SK-N-SH (cell line): ENCODE measurements around the gene RFX2. TPM values are rescaled to one million over a fixed set of nuclear protein-coding genes. Genes with fewer than 3 reads are reported as not detected.

Experiments
- CTCF ChIA-PET: fragments of 300-600, 350-600 bp; formaldehyde crosslinking; extraction: SDS; loops from one replicate; lab custom pipeline; 2021; lab: Yijun Ruan, JAX
- POLR2A ChIA-PET: fragments of 350-600 bp; sonication (Branson Sonifier 250); formaldehyde crosslinking; extraction: SDS; loops from one replicate; lab custom pipeline; 2020; ENCODE audit warnings: antibody characterized with exemption, inconsistent platforms; lab: Yijun Ruan, JAX
- DNase-seq: peaks from one replicate; pipeline ENCODE4 v3.0.0; 2012
- H2AFZ ChIP-seq: fragments of 200-600 bp; sonication (generic); 2 replicates; pipeline ENCODE4 v1.8.1; 2016; ENCODE audit warnings: antibody characterized with exemption, mild to moderate bottlenecking, low read depth
- H3F3A ChIP-seq: fragments of 200-600 bp; sonication (generic); replicated peaks from 2 replicates; pipeline ENCODE3; 2016; ENCODE audit warnings: antibody characterized with exemption, mild to moderate bottlenecking; ENCODE audit not compliant: insufficient read depth
- H3K27ac ChIP-seq, 2 experiments: fragments of 200-500 bp in 1 of 2; fragments of 200-600 bp in 1 of 2; sonication (Bioruptor generic) in 1 of 2; sonication (generic), shearing (Covaris generic) in 1 of 2; 2 replicates each; pipeline versions ENCODE4 v1.5.1 to v1.6.1; 2014 to 2016; ENCODE audit warnings: low read depth in 2 of 2, inconsistent platforms in 1 of 2, low read length in 1 of 2, mild to moderate bottlenecking in 1 of 2, mixed read lengths in 1 of 2
- H3K27me3 ChIP-seq: fragments of 200-600 bp; sonication (generic), shearing (Covaris generic); 2 replicates; pipeline ENCODE4 v1.6.1; 2016; ENCODE audit warnings: mixed run types; ENCODE audit not compliant: insufficient read depth
- H3K36me3 ChIP-seq, 2 experiments: fragments of 200-500 bp in 1 of 2; fragments of 200-600 bp in 1 of 2; sonication (Bioruptor generic) in 1 of 2; sonication (generic) in 1 of 2; replicated peaks in 1 of 2; 2 replicates each; pipeline versions ENCODE3 to v1.5.1; 2014 to 2016; ENCODE audit warnings: low read length in 1 of 2, mild to moderate bottlenecking in 1 of 2; ENCODE audit not compliant: insufficient read depth in 2 of 2, control insufficient read depth in 1 of 2
- H3K4me1 ChIP-seq, 2 experiments: fragments of 200-500 bp in 1 of 2; fragments of 200-600 bp in 1 of 2; sonication (Bioruptor generic) in 1 of 2; sonication (generic), shearing (Covaris generic) in 1 of 2; 2 replicates each; pipeline versions ENCODE4 v1.5.1 to v1.6.1; 2014 to 2016; ENCODE audit warnings: low read depth in 1 of 2, low read length in 1 of 2, mixed run types in 1 of 2; ENCODE audit not compliant: insufficient read depth in 2 of 2, control insufficient read depth in 1 of 2
- H3K4me2 ChIP-seq: fragments of 200-600 bp; sonication (generic), shearing (Covaris generic); 2 replicates; pipeline ENCODE4 v1.6.1; 2017; ENCODE audit warnings: mixed run types
- H3K4me3 ChIP-seq, 2 experiments: fragments of 200-500 bp in 1 of 2; fragments of 200-600 bp in 1 of 2; sonication (Bioruptor generic) in 1 of 2; sonication (generic), shearing (Covaris generic) in 1 of 2; 2 replicates each; pipeline versions ENCODE4 v1.5.1 to v1.8.1; 2014 to 2016; ENCODE audit warnings: low read depth in 2 of 2, inconsistent platforms in 1 of 2, low read length in 1 of 2, mild to moderate bottlenecking in 1 of 2, mixed read lengths in 1 of 2, moderate library complexity in 1 of 2
- H3K79me2 ChIP-seq: fragments of 200-600 bp; sonication (generic); 2 replicates; pipeline ENCODE4 v1.8.1; 2017; ENCODE audit warnings: mild to moderate bottlenecking; ENCODE audit not compliant: insufficient read depth
- H3K9ac ChIP-seq: fragments of 200-600 bp; sonication (generic); 2 replicates; pipeline ENCODE4 v1.6.1; 2017; ENCODE audit warnings: mixed run types
- H3K9me2 ChIP-seq: fragments of 200-600 bp; sonication (generic); 2 replicates; pipeline ENCODE4 v1.6.1; 2017; ENCODE audit warnings: mixed run types
- H3K9me3 ChIP-seq: fragments of 200-600 bp; sonication (generic); 2 replicates; pipeline ENCODE4 v1.6.1; 2017; ENCODE audit warnings: mixed run types, mild to moderate bottlenecking, moderate library complexity
- H4K20me1 ChIP-seq: fragments of 200-600 bp; sonication (generic); 2 replicates; pipeline ENCODE4 v1.6.1; 2017; ENCODE audit warnings: mild to moderate bottlenecking, mixed run types; ENCODE audit not compliant: insufficient read depth
- CHD2 ChIP-seq: fragments of 150-350 bp; IDR thresholded peaks from 2 replicates; pipeline ENCODE4 v1.6.1; 2018; ENCODE audit warnings: low read length; ENCODE audit not compliant: partially characterized antibody
- CTCF ChIP-seq: fragments of 200-600 bp; sonication (generic); IDR thresholded peaks from 2 replicates; pipeline ENCODE4 v1.6.1; 2017; ENCODE audit warnings: antibody characterized with exemption, mild to moderate bottlenecking, moderate library complexity
- EP300 ChIP-seq, 2 experiments: IDR thresholded peaks; 2 replicates each; pipeline versions ENCODE4 v1.4.0 to v1.6.1; 2012; ENCODE audit warnings: borderline replicate concordance in 1 of 2, low read depth in 1 of 2, low read length in 1 of 2
- EZH2phosphoT487 ChIP-seq: fragments of 200-600 bp; sonication (generic); IDR thresholded peaks from 2 replicates; pipeline ENCODE4 v1.6.1; 2017; ENCODE audit warnings: low read depth, mixed run types, mild to moderate bottlenecking, antibody characterized with exemption, moderate library complexity, borderline replicate concordance
- FOSL2 ChIP-seq: IDR thresholded peaks from 2 replicates; pipeline ENCODE4 v1.4.0; 2012; ENCODE audit warnings: low read depth, mild to moderate bottlenecking, moderate library complexity, borderline replicate concordance
- FOXJ3 ChIP-seq: sonication (generic); formaldehyde crosslinking; IDR thresholded peaks from 2 replicates; pipeline ENCODE4 v1.5.1; 2020; ENCODE audit warnings: mild to moderate bottlenecking, missing genetic modification reagents
- IRF3 ChIP-seq: fragments of 150-350 bp; IDR thresholded peaks from 2 replicates; pipeline ENCODE4 v1.6.1; 2016; ENCODE audit warnings: mild to moderate bottlenecking, low read depth, low read length
- JUND ChIP-seq: IDR thresholded peaks from 2 replicates; pipeline ENCODE4 v1.4.0; 2012
- MAX ChIP-seq: IDR thresholded peaks from 2 replicates; pipeline ENCODE4 v1.4.0; 2012; ENCODE audit warnings: low read depth
- MXI1 ChIP-seq: IDR thresholded peaks from 2 replicates; pipeline ENCODE4 v1.6.1; 2012; ENCODE audit warnings: mild to moderate bottlenecking, low read depth, low read length, improper control_type of control experiment
- NFIC ChIP-seq: IDR thresholded peaks from 2 replicates; pipeline ENCODE4 v1.4.0; 2012; ENCODE audit warnings: borderline replicate concordance
- PBX3 ChIP-seq: IDR thresholded peaks from 2 replicates; pipeline ENCODE4; 2012
- RFX5 ChIP-seq: IDR thresholded peaks from 2 replicates; pipeline ENCODE4 v1.6.1; 2012; ENCODE audit warnings: mild to moderate bottlenecking, improper control_type of control experiment, low read length
- TAF1 ChIP-seq: IDR thresholded peaks from 2 replicates; pipeline ENCODE4 v1.6.1; 2012; ENCODE audit warnings: low read depth, mild to moderate bottlenecking, low read length, moderate library complexity, borderline replicate concordance
- TCF12 ChIP-seq: IDR thresholded peaks from 2 replicates; pipeline ENCODE4 v1.4.0; 2012
- TEAD4 ChIP-seq: IDR thresholded peaks from 2 replicates; pipeline ENCODE4 v1.4.0; 2012; ENCODE audit warnings: mild to moderate bottlenecking, borderline replicate concordance; ENCODE audit not compliant: insufficient read depth
- USF1 ChIP-seq: IDR thresholded peaks from 2 replicates; pipeline ENCODE4 v1.4.0; 2012; ENCODE audit warnings: low read depth, borderline replicate concordance
- YY1 ChIP-seq: IDR thresholded peaks from 2 replicates; pipeline ENCODE4 v1.4.0; 2012; ENCODE audit warnings: low read depth, mild to moderate bottlenecking
- WGBS: methylation state at CpG from one replicate; pipeline ENCODE4 v1.1.6; 2017; ENCODE audit warnings: low lambda C conversion rate; 5-methylcytosine and 5-hydroxymethylcytosine counted together
- polyA plus RNA-seq, 3 experiments: library from polyadenylated mRNA; depleted of rRNA; stranded (reverse); fragments of >200 nt; gene quantifications; 2 replicates each; pipeline ENCODE4 v1.2.3, GENCODE V29; 2012
- TF ChIP-seq, protein P1 (sequence below): fragments of 150-350 bp; IDR thresholded peaks from 2 replicates; pipeline ENCODE4 v1.6.1; 2017; ENCODE audit warnings: antibody characterized with exemption, low read length, low read depth, borderline replicate concordance
- TF ChIP-seq, protein P2 (sequence below): IDR thresholded peaks from 2 replicates; pipeline ENCODE4 v1.4.0; 2012; ENCODE audit warnings: low read depth, borderline replicate concordance

RFX2 gene
- polyA plus RNA-seq, 1 of the 3 experiments (the other 2 are of a cell fraction): 12.6 TPM

DNA sequence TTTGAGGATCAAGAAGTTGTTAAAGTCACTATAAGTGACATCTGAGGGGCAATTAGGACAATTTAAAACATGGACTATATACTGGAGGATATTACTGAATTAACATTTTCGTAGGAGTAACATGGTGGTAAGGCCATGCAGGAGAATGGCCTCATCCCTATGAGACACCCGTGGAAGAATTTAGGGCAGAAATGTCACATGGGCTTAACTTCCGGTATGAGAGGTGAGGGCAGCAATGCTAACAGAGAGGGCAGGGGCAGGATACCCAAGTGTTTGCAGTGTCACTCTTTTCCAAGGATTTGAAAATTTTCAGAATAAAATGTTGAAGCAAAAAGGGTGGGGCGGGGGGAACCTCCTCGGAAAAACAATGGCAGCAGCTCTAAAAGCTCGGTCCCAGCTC lies 156.0 kb downstream of the RFX2 start (continued):
- no peak for TF ChIP-seq PBX3

DNA sequence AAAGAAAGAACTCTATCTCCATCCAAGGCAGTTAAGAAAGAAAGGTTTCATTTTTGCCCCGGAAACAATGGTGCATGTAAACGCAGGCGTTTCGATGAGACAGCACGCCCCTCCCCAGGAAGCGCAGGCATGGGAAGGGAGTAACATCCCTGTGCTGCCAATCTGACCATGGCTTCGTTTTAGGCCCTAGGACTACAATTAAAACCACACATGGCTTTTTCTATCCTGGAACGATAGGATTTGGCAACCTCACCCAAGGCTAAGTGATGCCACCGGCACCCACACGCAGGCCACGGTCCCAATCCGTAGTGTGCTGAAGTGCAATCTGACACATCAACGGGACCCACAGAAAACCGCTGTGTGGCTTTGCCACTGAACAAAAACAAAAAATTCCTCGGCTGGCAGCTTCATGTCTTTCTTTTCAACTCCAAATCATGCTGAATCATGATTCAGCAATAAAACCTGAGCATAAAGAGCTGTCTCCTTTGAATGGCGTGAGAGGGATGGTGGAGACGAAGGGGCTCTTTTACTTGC lies 156.6 kb downstream of the RFX2 start:
- H3K9me3 ChIP-seq: no peaks in the 10 kb centered on the region
- CTCF ChIA-PET: interaction anchor here (1.5 to 5.3 kb wide), 4 partner anchors 14 to 150 kb away, joined by 7 to 34 read pairs (median 10); no protein-coding TSS in a partner anchor
- H3K36me3 ChIP-seq: peaks cover 0 to 10% of the 10 kb centered on the region in 2 experiments
- peak overlapping the region; percentile 59 for H3K4me2 ChIP-seq
- H3K9me2 ChIP-seq: no peaks in the 10 kb centered on the region
- H3K9ac ChIP-seq: no peak overlapping the region
- no peak overlapping the region for H2AFZ ChIP-seq
- no peaks in the 10 kb centered on the region for H3K27me3 ChIP-seq
- TF ChIP-seq CHD2 (no peak), CTCF (no peak), PBX3 (no peak), EZH2phosphoT487 (no peak), MAX (no peak), JUND (no peak), IRF3 (no peak), EP300 (IDR thresholded peaks at IDR 0.05; ENCODE audit: borderline replicate concordance in 1 of 2, low read depth in 1 of 2, low read length in 1 of 2) (no peak), RFX5 (no peak), USF1 (no peak), TCF12 (no peak), TEAD4 (no peak), FOSL2 (no peak), NFIC (no peak), FOXJ3 (CRISPR knock-in tag) (no peak), MXI1 (no peak), YY1 (no peak), TAF1 (no peak)
- TF ChIP-seq, protein P1, sequence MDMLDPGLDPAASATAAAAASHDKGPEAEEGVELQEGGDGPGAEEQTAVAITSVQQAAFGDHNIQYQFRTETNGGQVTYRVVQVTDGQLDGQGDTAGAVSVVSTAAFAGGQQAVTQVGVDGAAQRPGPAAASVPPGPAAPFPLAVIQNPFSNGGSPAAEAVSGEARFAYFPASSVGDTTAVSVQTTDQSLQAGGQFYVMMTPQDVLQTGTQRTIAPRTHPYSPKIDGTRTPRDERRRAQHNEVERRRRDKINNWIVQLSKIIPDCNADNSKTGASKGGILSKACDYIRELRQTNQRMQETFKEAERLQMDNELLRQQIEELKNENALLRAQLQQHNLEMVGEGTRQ: no peak
- TF ChIP-seq, protein P2, sequence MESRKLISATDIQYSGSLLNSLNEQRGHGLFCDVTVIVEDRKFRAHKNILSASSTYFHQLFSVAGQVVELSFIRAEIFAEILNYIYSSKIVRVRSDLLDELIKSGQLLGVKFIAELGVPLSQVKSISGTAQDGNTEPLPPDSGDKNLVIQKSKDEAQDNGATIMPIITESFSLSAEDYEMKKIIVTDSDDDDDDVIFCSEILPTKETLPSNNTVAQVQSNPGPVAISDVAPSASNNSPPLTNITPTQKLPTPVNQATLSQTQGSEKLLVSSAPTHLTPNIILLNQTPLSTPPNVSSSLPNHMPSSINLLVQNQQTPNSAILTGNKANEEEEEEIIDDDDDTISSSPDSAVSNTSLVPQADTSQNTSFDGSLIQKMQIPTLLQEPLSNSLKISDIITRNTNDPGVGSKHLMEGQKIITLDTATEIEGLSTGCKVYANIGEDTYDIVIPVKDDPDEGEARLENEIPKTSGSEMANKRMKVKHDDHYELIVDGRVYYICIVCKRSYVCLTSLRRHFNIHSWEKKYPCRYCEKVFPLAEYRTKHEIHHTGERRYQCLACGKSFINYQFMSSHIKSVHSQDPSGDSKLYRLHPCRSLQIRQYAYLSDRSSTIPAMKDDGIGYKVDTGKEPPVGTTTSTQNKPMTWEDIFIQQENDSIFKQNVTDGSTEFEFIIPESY: no peak
- peaks cover 97% of the 10 kb centered on the region for H4K20me1 ChIP-seq
- POLR2A ChIA-PET: no interaction called here
- no peaks in the 10 kb centered on the region for H3F3A ChIP-seq
- H3K4me3 ChIP-seq: no peak overlapping the region
- H3K79me2 ChIP-seq: peaks cover 95% of the 10 kb centered on the region
- peaks cover 31 to 78% of the 10 kb centered on the region in 2 experiments for H3K4me1 ChIP-seq
- H3K27ac ChIP-seq: peak overlapping the region; percentile 53 to 96; a peak in 3 of 4 replicates
- DNase-seq: no peak
- 85% methylated on average over 11 of the region's 17 CpGs for WGBS
